Effector CD4-positive, alpha-beta T cell (primary cell): ENCODE measurements around the gene ATMIN.

ENCODE experiments used
- DNase-seq: peaks from one replicate; pipeline ENCODE4 v3.0.0-alpha.2; 2020

Gene ATMIN

DNA sequence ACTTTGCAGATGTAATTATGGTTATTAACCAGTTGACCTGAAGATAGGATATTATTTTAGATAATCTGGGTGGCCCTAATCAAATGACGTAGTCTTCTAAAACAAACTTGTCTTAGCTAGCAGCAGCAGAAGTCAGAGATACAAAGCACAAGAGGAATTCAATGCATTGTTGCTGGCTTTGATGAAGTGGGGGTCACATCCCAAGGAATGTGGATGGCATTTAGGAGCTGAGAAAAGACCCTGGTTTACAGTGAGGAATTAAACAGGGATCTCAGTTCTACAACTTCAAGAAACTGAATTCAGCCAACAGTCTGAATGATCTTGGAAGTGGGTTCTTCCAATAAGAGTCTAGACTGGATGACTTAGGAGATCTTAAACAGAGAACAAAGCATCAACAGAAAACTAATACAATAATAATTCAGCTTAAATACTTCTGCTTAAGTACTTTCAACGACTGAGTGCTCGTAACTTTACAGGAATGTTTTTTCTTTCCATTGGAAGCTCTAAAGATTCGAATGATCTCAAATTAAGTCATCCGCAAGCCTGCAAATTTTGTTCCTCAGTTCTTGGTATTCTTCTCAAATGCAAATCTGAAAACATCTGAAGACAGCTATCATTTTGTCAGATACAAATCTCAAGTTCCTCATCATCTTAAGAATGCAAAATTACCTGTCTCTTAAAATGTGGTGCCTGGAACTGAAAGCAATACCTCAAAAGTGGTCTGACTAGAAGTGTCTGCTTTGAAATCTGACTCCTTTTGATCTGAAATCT, 38.1 kb downstream of the ATMIN start:
- no peak for DNase-seq

DNA sequence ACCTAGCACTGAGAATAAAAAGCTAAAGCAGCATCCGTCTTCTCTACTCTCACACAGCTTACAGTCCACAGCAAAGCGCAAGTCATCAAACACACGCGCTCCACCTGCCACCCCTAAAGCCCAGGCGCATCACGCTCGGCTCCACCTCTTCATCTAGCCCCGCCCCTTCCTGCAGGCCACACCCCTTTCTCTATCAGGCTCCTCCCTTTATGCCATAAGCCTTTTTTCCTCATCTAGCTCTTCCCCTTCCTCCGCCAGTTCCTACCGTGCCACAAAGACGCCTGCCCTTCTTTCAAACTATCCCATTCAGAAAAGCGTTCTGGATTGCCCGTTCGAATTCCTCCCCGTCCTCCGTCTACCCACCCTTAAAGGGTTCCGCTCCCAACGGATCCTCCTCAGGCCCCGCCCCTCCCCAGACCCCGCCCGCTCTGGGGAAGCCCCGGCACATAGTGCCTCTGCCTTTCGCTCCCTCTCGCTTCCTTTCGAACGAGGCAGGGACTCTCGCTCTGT, 41.0 kb downstream of the ATMIN start:
- peak; percentile 87 for DNase-seq

DNA sequence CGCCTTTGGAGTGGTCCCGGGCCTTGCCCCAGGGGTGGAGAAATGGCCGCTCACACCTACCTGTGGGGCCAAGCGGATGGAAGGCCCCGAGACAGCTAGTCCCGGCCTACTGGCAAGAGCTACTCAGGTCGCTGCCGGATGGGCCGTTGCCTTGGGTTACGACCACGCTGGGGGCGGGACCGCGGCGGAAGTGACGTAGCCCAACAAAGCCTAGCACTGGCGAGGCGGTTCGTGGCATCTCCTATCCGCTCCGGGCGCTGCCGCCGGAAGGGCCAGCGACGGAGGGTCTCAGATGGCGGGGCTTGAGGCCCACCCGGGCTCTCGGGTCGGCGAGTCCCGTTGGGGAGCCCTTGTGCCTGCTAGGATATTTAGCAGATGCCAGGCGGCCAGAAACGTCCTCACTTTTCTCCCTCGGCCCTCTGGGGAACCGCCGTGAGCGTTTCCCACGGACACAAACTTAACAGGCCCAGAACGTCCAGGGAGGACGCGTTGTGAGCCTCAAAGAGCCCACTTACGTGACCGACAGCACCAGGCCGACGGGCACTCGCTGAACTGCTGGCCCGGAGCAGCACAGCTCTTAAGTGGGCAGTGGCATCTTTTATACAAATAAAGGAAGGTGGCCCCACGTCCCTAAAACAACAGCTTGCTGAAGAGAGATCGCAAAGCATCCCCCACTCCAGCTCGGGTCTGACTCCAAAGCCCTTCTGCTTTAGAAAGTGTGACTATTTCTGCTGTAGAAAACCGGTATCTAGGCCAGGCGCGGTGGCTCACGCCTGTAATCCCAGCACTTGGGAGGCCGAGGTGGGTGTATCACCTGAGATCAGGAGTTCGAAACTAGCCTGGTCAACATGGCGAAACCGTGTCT, 41.7 kb downstream of the ATMIN start, which contains the start of gene C16orf46:
TSS of gene C16orf46 (minus strand) at position 163 of the 865 bp plus-strand sequence. CDS start 13,283 bp downstream, outside the sequence.
- DNase-seq = peak; percentile 93

DNA sequence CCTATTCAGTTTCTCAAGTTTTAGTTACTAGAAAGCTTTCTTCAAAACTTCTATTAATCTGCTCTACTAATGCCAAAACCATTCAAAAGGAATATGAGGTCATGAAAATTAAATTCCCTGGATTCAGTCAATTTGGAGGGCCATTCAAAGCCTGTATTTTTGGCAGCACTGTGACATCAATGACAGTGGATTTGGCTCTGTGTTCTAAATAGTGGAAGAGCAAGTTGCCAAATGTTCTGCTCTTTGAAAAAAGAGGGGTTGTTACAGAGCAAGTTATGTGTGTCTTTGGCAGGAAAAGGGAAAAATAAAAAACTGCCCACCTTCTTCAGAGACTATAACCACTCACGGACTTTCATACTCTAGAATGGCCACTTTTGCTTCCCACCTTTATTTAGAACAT, 44.6 kb downstream of the ATMIN start:
- no peak for DNase-seq

DNA sequence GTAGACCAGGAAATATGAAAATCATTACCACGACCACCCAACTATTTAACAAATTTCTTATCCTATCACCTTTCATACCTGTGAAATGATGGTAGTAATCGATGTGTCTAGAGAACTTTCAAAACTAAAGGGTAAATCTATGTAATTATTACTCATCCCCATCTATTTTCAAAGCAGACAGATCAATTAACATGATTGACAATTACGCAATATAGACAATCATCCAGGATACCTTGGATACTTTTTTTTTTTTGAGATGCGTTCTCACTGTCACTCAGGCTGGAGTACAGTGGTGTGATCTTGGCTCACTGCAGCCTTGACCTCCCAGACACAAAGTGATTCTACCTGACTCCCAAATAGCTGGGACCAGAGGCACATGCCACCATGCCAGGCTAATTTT, 45.4 kb downstream of the ATMIN start:
- DNase-seq = no peak

DNA sequence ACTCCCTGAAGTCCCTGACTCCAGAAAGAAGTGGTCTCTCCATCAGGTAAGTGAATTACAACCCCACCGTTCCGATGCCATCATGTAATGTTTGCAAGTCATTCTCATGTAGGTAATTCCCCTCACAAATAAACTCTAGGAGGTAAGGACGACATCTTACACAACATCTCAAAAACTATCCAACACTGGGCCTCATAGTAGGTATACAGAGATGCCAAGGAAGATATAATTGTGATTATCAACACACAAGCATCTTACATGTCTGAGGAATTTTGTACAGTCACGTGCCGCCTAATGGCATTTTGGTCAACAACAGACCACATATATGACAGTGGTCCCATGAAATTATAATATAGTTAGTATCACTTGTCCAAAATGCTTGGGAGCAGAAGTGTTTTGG, 53.2 kb downstream of the ATMIN start:
- no peak for DNase-seq

DNA sequence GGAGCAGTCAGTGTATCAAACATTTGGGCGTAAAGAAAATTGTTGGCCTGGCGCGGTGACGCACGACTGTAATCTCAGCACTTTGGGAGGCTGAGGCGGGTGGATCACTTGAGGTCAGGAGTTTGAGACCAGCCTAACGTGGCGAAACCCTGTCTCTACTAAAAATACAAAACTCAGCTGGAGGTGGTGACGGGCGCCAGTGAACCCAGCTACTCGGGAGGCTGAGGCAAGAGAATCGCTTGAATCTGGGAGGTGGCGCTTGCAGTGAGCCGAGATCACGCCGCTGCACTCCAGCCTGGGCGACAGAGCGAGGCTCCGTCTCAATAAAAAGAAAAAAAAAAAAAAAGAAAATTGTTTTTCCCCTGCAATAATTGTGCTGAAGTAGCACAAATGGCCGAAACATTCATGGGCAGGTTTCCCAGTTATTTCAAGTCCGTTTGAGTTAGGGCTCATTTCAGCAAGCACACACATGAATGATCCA, 59.2 kb downstream of the ATMIN start:
- no peak for DNase-seq

DNA sequence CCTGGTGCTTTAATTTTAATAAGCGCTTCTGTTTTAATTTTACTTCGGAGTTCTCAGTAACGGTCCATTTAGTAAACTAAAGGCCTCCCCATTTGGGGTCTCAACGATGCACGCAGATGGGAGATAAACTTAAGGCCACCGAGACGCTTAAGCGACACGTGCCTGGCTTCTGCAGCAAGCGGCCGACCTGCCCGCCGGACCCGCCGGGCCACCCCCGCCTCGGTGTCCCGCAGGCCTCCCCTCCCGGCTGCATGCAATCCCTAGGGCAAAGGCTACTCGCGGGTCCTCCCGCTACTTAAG, 60.0 kb downstream of the ATMIN start:
- no peak for DNase-seq

DNA sequence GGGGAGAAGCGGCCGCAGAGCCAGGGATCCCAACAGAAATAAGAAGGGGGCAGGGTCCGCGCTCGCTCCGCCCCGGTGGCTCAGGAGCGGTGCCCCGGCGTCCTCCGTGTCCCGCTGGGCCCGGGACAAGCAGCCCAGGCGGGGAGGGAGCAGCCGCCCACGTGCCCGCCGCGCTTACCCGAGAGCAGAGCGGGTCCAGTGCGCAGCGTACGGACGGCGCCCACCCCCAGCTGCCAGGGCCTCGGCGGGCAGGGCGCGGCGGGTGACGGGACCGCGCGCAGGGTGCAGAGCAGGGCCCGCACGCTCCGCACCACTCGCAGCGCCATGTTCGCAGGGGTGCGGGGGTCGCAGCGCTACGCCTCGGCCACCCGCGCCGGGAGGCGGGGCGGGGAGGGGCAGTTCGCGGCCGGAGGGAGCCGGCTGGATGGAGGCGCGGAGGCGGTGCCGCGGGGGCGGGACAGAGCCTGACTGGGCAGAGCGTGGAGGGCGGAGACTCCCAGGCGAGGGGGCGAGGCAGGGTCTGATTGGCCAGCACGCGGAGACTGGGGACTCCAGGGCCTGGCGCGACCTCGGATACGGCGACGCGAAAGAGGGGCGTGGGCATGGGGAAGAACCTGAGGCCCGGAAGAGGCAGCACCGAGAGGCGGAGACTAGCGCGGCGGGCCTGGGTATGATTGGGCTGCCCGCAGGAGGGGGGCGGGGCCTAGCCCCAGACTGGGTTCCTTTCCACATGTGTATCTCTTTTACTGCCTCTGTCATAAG, 60.5 kb downstream of the ATMIN start, which contains the start of gene GCSH:
TSS of gene GCSH (minus strand) at position 443 of the 762 bp plus-strand sequence. CDS start at position 326, 117 bp downstream.
- peak; percentile 98 for DNase-seq

DNA sequence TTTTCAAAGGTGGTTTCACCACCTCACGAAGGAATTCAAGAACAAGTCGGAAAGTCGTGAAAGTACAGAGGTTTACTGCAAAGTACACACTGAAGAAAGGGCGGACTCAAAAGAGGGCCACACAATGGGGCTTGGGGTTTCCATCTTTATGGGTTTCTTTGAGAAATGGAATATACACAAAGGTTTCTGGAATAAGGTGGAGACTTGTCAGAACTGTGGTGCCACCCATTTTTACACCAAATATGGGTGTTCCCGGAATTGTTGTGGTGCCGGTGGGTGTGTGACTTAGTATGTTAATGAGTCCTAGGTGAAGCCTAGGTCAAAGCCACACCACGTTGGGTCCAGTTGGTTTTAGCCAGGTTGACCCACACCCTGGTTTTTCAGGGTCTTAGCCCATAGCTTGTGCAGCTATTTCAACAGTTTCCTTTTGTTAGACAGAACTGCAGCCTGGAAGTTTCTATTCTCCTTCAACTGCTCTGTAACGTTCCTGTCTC, 61.1 kb downstream of the ATMIN start:
- no peak for DNase-seq
